Pancreas (tissue), 10 donors: ENCODE results near the gene SMIM41. TPM values are rescaled to one million over a fixed set of nuclear protein-coding genes. Genes with fewer than 3 reads are reported as not detected.

Experiments
- ATAC-seq, 4 donors: fragments of 200-7000 bp; cut with Tn5 transposase; one replicate each; pipeline versions ENCODE4 v1.8.0 to v1.9.1; 2020; ENCODE audit warnings: mild to moderate bottlenecking in 4 of 4, moderate library complexity in 4 of 4
- DNase-seq, 6 donors: peaks; one replicate each; pipeline ENCODE4 v3.0.0-alpha.2; 2020
- FAIRE-seq: peaks from 2 replicates; lab custom pipeline; 2012; peaks lifted over from hg19 to GRCh38; lab: Jason Lieb, UNC
- H3K27ac ChIP-seq, 4 donors: fragments of 200-600 bp; sonication (generic); 1 replicate in 3 of 4; 2 replicates in 1 of 4; pipeline versions ENCODE4 v1.5.0 to v1.8.0; 2020
- H3K27me3 ChIP-seq, 4 donors: fragments of 200-600 bp; one replicate each; pipeline ENCODE4 v1.8.0; 2021
- H3K36me3 ChIP-seq, 3 donors: fragments of 200-600 bp; sonication (generic) in 1 of 3; one replicate each; pipeline versions ENCODE4 v1.5.0 to v1.8.0; 2020 to 2021
- H3K4me1 ChIP-seq, 3 donors: fragments of 200-600 bp; one replicate each; pipeline ENCODE4 v1.8.0; 2021
- H3K4me3 ChIP-seq, 4 donors: fragments of 200-600 bp; sonication (generic) in 2 of 4; one replicate each; pipeline versions ENCODE4 v1.5.0 to v1.8.0; 2020 to 2021
- H3K9me3 ChIP-seq, 4 donors: fragments of 200-600 bp; one replicate each; pipeline ENCODE4 v1.8.0; 2021
- WGBS, 2 donors: extraction: QIAGEN DNeasy Blood & Tissue Kit; methylation state at CpG; one replicate each; pipeline ENCODE4 v1.1.7; 2013; 5-methylcytosine and 5-hydroxymethylcytosine counted together
- intact Hi-C, 3 donors: fragments of 100-400 bp; cut with DNase I; formaldehyde crosslinking; loops; one replicate each; pipeline versions ENCODE4 v1.11.1 to v1.14.2; 2022
- polyA plus RNA-seq, 2 donors: library from polyadenylated mRNA; stranded (reverse); fragments of 200-250 nt; gene quantifications; one replicate each; pipeline ENCODE4 v1.2.3, GENCODE V29; 2013
- total RNA-seq, 6 donors: library from RNA; stranded (reverse); fragmentation: NEBNext Ultra II Directional in 4 of 6; extraction: Animal tissue kit (Norgen Biotek cat#: 25700) in 4 of 6; gene quantifications; one replicate each; pipeline versions ENCODE4 v1.2.1 to v1.2.4, GENCODE V29; 2021 to 2023
- TF ChIP-seq, protein P1 (sequence below), 4 donors: fragments of 200-600 bp; sonication (generic) in 3 of 4; IDR thresholded peaks; one replicate each; pipeline versions ENCODE4 v1.5.0 to v1.8.0; 2021; ENCODE audit warnings: antibody characterized with exemption in 4 of 4
- donor health status: healthy with polysubstance abuse.
- donor health status: DM: no; HTN: no; CAD: no; lungs with moderate emphysema.
- donor health status: DM: no; HTN: no; CAD: no.
- donor health status: control.
- donor health status: control.
- donor health status: Bipolar disorder and iron deficiency.
- donor health status: DM: yes; HTN: yes; CAD: no.
- donor health status: DM: no; HTN: no; CAD: no.
- donor health status: DM: no; HTN: no; CAD: no.
- donor health status: DM: yes; HTN: yes; CAD: no.

SMIM41 gene
- total and polyA plus RNA-seq, 8 donors: 0.09 to 0.20 (median 0.19) TPM; not detected in 5

DNA sequence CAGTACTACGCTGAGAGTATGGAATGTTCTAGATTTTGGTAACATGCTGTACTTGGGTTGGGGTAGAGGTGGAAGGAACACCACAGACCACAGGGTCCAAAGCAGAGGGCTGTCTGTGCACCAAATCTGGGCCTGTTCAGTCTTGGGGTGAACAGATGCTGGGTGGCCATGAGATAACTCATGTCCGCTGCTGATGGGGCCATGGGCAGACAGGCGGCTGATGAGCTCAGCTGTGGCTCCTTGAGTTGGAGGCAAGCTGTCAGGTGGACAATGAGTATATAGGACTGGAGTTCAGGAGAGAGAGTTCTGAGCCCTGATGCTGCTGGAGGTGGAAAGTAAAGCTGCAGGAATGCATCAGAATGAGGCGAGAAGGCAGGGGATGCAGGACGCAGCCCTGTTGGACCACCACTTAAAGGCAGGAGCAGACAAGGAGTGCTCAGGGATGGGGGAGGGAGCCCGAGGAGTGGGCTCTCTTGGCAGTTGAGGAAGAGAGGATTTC, 6.2 kb downstream of the SMIM41 start:
- DNase-seq (peak in 1 of 6 donors; percentile 19), ATAC-seq (no peak), FAIRE-seq (no peak)
- Histone ChIP-seq H3K36me3 (no peaks in the 10 kb centered on the region), H3K4me1 (no peaks in the 10 kb centered on the region), H3K4me3 (no peak overlapping the region), H3K9me3 (no peaks in the 10 kb centered on the region), H3K27me3 (no peaks in the 10 kb centered on the region), H3K27ac (no peak overlapping the region)
- TF ChIP-seq, protein P1, sequence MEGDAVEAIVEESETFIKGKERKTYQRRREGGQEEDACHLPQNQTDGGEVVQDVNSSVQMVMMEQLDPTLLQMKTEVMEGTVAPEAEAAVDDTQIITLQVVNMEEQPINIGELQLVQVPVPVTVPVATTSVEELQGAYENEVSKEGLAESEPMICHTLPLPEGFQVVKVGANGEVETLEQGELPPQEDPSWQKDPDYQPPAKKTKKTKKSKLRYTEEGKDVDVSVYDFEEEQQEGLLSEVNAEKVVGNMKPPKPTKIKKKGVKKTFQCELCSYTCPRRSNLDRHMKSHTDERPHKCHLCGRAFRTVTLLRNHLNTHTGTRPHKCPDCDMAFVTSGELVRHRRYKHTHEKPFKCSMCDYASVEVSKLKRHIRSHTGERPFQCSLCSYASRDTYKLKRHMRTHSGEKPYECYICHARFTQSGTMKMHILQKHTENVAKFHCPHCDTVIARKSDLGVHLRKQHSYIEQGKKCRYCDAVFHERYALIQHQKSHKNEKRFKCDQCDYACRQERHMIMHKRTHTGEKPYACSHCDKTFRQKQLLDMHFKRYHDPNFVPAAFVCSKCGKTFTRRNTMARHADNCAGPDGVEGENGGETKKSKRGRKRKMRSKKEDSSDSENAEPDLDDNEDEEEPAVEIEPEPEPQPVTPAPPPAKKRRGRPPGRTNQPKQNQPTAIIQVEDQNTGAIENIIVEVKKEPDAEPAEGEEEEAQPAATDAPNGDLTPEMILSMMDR (IDR thresholded peaks at IDR 0.05): no peak
- intact Hi-C loops: loop anchor here in 1 of 3 donors (5.0 kb wide), 1 partner anchor 58 kb away; no protein-coding TSS in a partner anchor
- WGBS, 2 donors: 81 to 84% methylated on average over 6 of the region's 6 CpGs

DNA sequence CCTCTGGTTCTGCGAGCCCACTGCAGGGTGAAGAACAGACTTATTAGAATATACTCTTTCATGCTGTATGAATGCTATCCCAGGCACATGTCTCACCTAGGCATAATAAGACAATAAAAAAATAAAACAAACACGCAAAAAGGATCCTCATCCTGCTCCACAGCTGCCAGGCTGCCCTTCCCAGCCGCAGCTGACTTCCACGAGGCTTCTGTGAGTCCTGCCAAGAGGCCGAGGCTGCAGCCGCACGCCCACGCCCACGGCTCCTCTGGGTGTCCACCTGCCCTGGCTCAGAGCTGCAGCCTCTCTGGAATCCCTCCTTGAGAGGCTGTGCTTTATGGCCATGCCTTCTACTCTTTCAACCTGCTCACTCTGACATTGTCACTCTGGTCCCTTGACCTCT, 6.9 kb downstream of the SMIM41 start:
- peak in 1 of 6 donors; percentile 37 for DNase-seq

DNA sequence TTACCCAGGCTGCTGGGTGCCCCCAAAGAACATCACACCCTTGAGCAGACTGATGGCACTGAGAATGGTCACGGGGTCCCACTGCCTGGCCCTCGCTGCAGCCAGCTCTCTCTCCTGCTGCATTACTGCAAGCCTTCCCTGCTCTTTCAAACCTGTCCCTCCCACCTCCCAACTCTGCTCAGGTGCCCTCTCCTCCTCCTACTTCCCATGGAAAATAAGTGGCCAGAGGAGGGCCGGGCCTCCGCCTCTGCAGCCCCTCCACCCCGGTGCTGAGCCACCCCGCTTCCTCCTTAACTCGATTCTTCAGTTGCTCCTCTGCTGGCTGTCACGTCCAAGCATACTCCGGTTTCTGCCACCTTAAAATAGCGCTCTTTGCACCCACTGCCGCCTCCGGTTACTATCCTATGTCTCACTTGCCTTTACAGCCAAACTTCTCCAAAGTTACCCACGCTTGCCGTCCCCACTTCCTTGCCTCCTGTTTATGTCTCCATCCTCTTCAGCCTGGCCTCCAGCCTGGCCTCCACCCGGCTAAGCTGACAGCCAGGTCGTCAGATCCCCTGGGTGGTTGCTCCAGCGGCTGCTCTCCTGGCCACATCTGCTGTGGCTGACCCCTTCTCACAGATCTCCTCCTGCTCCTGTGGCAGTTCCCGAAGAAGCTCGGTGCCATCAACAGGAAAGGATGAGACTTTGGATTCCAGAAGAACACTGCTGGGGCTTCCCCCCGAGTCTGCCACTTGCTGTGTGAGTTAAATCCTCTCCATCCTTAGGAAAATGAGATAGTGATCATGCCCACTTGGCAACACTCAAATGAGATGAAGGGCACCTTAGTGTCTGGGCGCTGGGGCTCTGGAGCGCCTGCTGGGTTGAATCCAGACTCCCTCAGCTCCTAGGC, 7.7 kb downstream of the SMIM41 start:
- 74 to 78% methylated on average over 22 of the region's 22 CpGs for WGBS, 2 donors
- FAIRE-seq (no peak), ATAC-seq (no peak), DNase-seq (peak in 1 of 6 donors; percentile 31)
- Histone ChIP-seq H3K27me3 (no peaks in the 10 kb centered on the region), H3K36me3 (no peaks in the 10 kb centered on the region), H3K4me3 (no peak overlapping the region), H3K27ac (no peak overlapping the region), H3K4me1 (no peaks in the 10 kb centered on the region), H3K9me3 (no peaks in the 10 kb centered on the region)
- intact Hi-C loops: loop anchor here in 1 of 3 donors (5.0 kb wide), 1 partner anchor 60 kb away; no protein-coding TSS in a partner anchor
- TF ChIP-seq, protein P1 (IDR thresholded peaks at IDR 0.05): no peak

More for the DNA sequence above, 6.9 kb downstream of the SMIM41 start:
- intact Hi-C loops: loop anchor here in 1 of 3 donors (5.0 kb wide), 1 partner anchor 59 kb away; no protein-coding TSS in a partner anchor
- FAIRE-seq (no peak), ATAC-seq (no peak)
- Histone ChIP-seq H3K9me3 (no peaks in the 10 kb centered on the region), H3K4me3 (no peak overlapping the region), H3K4me1 (no peaks in the 10 kb centered on the region), H3K36me3 (no peaks in the 10 kb centered on the region), H3K27ac (no peak overlapping the region), H3K27me3 (no peaks in the 10 kb centered on the region)
- TF ChIP-seq, protein P1 (IDR thresholded peaks at IDR 0.05): no peak
- WGBS, 2 donors: 54 to 58% methylated on average over 9 of the region's 9 CpGs

DNA sequence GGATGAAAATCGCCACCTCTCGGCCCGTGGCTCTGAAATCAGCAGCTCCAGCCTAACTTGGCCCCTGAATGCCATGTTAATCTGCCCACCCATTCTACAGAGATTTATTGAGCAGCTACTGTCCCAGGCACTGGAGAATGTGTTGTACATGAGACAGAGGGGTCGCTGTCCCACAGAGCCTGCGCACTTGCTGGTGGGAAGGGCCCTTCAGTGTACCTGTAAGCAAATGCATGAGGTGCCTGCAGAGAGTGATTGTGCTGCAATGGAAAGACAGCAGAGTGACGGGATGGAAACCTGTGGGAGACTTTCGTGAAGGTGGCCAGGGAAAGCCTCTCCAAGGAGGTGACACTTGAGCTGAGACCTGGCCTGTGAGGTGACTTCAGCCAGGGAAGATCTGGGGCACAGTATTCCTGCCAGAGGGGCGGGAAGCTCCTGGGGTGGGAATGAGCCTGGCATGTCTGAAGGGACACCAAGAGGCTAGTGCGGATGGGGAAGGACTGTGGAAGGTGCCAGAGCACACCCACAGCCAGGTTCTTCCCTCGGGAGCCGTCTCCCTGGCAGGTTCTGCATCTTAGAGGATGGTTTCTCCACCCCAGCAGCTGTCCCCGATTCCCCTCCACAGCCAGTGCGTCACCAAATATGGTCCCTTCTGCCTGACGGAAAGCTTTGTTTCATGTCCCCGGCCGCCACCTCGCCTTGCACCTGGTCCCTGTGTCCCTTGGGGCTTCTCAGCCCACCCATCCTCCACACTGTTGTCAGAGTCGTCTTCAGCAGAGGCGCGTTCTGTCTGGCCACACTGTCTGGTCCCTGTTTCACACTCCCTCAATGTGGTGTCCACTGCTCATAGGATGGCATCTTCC, 8.7 kb downstream of the SMIM41 start:
- intact Hi-C loops: loop anchor here in 1 of 3 donors (5.0 kb wide), 1 partner anchor 61 kb away; no protein-coding TSS in a partner anchor
- Histone ChIP-seq H3K27ac (no peak overlapping the region), H3K4me1 (peaks cover 0 to 8% (median 4%) of the 10 kb centered on the region in 3 donors), H3K27me3 (no peaks in the 10 kb centered on the region), H3K4me3 (no peak overlapping the region), H3K9me3 (no peaks in the 10 kb centered on the region), H3K36me3 (no peaks in the 10 kb centered on the region)
- ATAC-seq (no peak), DNase-seq (peak in 1 of 6 donors; percentile 29), FAIRE-seq (no peak)
- TF ChIP-seq, protein P1 (IDR thresholded peaks at IDR 0.05): no peak
- 73 to 82% methylated on average over 20 of the region's 20 CpGs for WGBS, 2 donors
